Tibial nerve (tissue), 4 donors: ENCODE results near the gene HS6ST3. TPM values are rescaled to one million over a fixed set of nuclear protein-coding genes. Genes with fewer than 3 reads are reported as not detected.

ENCODE experiments used
- DNase-seq, 2 donors: peaks; one replicate each; pipeline ENCODE4 v3.0.0-alpha.2; 2019; ENCODE audit warnings: low spot score in 2 of 2
- H3K27ac ChIP-seq, 4 donors: fragments of 200-600 bp; sonication (generic) in 3 of 4; one replicate each; pipeline ENCODE4 v1.5.1; 2017 to 2019; ENCODE audit warnings: mild to moderate bottlenecking in 1 of 4
- H3K27me3 ChIP-seq, 2 donors: fragments of 200-600 bp; sonication (generic) in 1 of 2; one replicate each; pipeline versions ENCODE4 v1.5.1 to v1.6.0; 2017 to 2019
- H3K36me3 ChIP-seq, 3 donors: fragments of 200-600 bp; sonication (generic); one replicate each; pipeline ENCODE4 v1.5.1; 2018 to 2019
- H3K4me1 ChIP-seq, 4 donors: fragments of 200-600 bp; sonication (generic) in 3 of 4; one replicate each; pipeline ENCODE4 v1.5.1; 2017 to 2019
- H3K4me3 ChIP-seq, 4 donors: fragments of 200-600 bp; sonication (generic) in 3 of 4; one replicate each; pipeline ENCODE4 v1.5.1; 2017 to 2019; ENCODE audit warnings: mild to moderate bottlenecking in 1 of 4, moderate library complexity in 1 of 4
- H3K9me3 ChIP-seq, 4 donors: fragments of 200-600 bp; sonication (generic) in 3 of 4; one replicate each; pipeline ENCODE4 v1.5.1; 2017 to 2019
- CTCF ChIP-seq, 5 experiments: fragments of 200-600 bp in 3 of 5; fragments of 450-650 bp in 2 of 5; sonication (generic) in 3 of 5; IDR thresholded peaks; one replicate each; pipeline ENCODE4 v1.5.1; 2016 to 2019; ENCODE audit warnings: antibody characterized with exemption in 5 of 5, mild to moderate bottlenecking in 3 of 5, moderate library complexity in 2 of 5
- EP300 ChIP-seq, 2 donors: sonication (generic); formaldehyde crosslinking; IDR thresholded peaks; one replicate each; pipeline ENCODE4 v1.6.1; 2017; ENCODE audit warnings: antibody characterized with exemption in 2 of 2, mild to moderate bottlenecking in 1 of 2
- POLR2A ChIP-seq, 2 donors: fragments of 450-650 bp; IDR thresholded peaks; one replicate each; pipeline ENCODE4 v1.6.1; 2017; ENCODE audit warnings: antibody characterized with exemption in 2 of 2, mild to moderate bottlenecking in 2 of 2, moderate library complexity in 2 of 2
- WGBS, 2 donors: methylation state at CpG; one replicate each; pipeline ENCODE4 v1.1.5; 2018; 5-methylcytosine and 5-hydroxymethylcytosine counted together
- total RNA-seq, 4 donors: library from RNA; depleted of rRNA; stranded (reverse); fragments of >200 nt; gene quantifications; one replicate each; pipeline ENCODE4 v1.1.0, GENCODE V29; 2016

HS6ST3 gene
- total RNA-seq, 4 donors from 2014 or later = 0.21 to 1.1 (median 0.79) TPM

GRCh38 chr13:96795670-96796069, 705.8 kb downstream of the HS6ST3 start:
- DNase-seq = no peak
- 70 to 81% methylated on average over 2 of the region's 2 CpGs for WGBS, 2 donors
- H3K4me3 ChIP-seq = no peak overlapping the region
- H3K27ac ChIP-seq = no peak overlapping the region
- no peaks in the 10 kb centered on the region for H3K36me3 ChIP-seq
- TF ChIP-seq EP300 (IDR thresholded peaks at IDR 0.05) = no peak
- TF ChIP-seq CTCF (IDR thresholded peaks at IDR 0.05) = no peak
- TF ChIP-seq POLR2A (IDR thresholded peaks at IDR 0.05) = no peak
- no peaks in the 10 kb centered on the region for H3K9me3 ChIP-seq
- no peaks in the 10 kb centered on the region for H3K4me1 ChIP-seq
- H3K27me3 ChIP-seq = no peaks in the 10 kb centered on the region

- H3K27me3 ChIP-seq = no peaks in the 10 kb centered on the region
- H3K36me3 ChIP-seq = no peaks in the 10 kb centered on the region
- no peaks in the 10 kb centered on the region for H3K4me1 ChIP-seq
- WGBS, 2 donors = 76 to 86% methylated on average over 2 of the region's 2 CpGs
- no peak overlapping the region for H3K27ac ChIP-seq
- no peak for TF ChIP-seq POLR2A (IDR thresholded peaks at IDR 0.05)
- TF ChIP-seq CTCF (IDR thresholded peaks at IDR 0.05) = peak in 1 of 5 experiments; percentile 17
- no peak for DNase-seq
- H3K9me3 ChIP-seq = no peaks in the 10 kb centered on the region
- no peak overlapping the region for H3K4me3 ChIP-seq
Measured at GRCh38 chr13:96796091-96796633, 706.3 kb downstream of the HS6ST3 start.

- Histone ChIP-seq H3K9me3 (no peaks in the 10 kb centered on the region), H3K4me1 (no peaks in the 10 kb centered on the region), H3K36me3 (no peaks in the 10 kb centered on the region), H3K4me3 (no peak overlapping the region), H3K27me3 (no peaks in the 10 kb centered on the region), H3K27ac (no peak overlapping the region)
- WGBS, 2 donors = 11 to 33% methylated on average over 1 of the region's 1 CpG
- TF ChIP-seq EP300 (IDR thresholded peaks at IDR 0.05) (no peak), CTCF (IDR thresholded peaks at IDR 0.05) (no peak), POLR2A (IDR thresholded peaks at IDR 0.05) (no peak)
- DNase-seq = no peak
Measured at GRCh38 chr13:96797136-96797535, 707.2 kb downstream of the HS6ST3 start.

GRCh38 chr13:96803456-96804100, 713.7 kb downstream of the HS6ST3 start:
- H3K27ac ChIP-seq = no peak overlapping the region

More at GRCh38 chr13:96803456-96804100, 713.7 kb downstream of the HS6ST3 start:
- Histone ChIP-seq H3K4me3 (no peak overlapping the region), H3K4me1 (peaks cover 0 to 16% (median 0%) of the 10 kb centered on the region in 4 donors), H3K36me3 (no peaks in the 10 kb centered on the region), H3K9me3 (no peaks in the 10 kb centered on the region), H3K27me3 (no peaks in the 10 kb centered on the region)
- TF ChIP-seq POLR2A (IDR thresholded peaks at IDR 0.05) (no peak), EP300 (IDR thresholded peaks at IDR 0.05) (no peak), CTCF (IDR thresholded peaks at IDR 0.05) (no peak)
- DNase-seq = no peak
- 64 to 71% methylated on average over 3 of the region's 3 CpGs for WGBS, 2 donors
